Measurements from ENCODE around the gene FGF18. TPM values are rescaled to one million over a fixed set of nuclear protein-coding genes. Genes with fewer than 3 reads are reported as not detected.

Gene FGF18
- total RNA-seq, 1 experiment from 2014 or later: 1.7 TPM

GRCh38 chr5:171498166-171498565, 78.7 kb downstream of the FGF18 start:
- intact Hi-C loops (cut with micrococcal nuclease; ENCODE audit: unreplicated experiment): no loop called here
- POLR2A ChIA-PET: no interaction called here
- Histone ChIP-seq H3K4me1 (ENCODE audit: control insufficient read depth, insufficient read depth, low read length) (no peaks in the 10 kb centered on the region), H3K27me3 (ENCODE audit: control insufficient read depth, insufficient read depth, low read length) (no peaks in the 10 kb centered on the region), H3K4me3 (ENCODE audit: low read depth in 2 of 2, low read length in 2 of 2) (no peak overlapping the region), H3K9me3 (ENCODE audit: control insufficient read depth, insufficient read depth, low read depth, low read length) (no peaks in the 10 kb centered on the region), H3K27ac (ENCODE audit: low read length) (no peak overlapping the region), H3K36me3 (ENCODE audit: control insufficient read depth, insufficient read depth, low read length) (no peaks in the 10 kb centered on the region)
- ATAC-seq (no peak), DNase-seq (ENCODE audit: low read depth, low spot score) (no peak)
- CTCF ChIA-PET: no interaction called here
- no TSS peak for BruUV-seq (replicated peaks)
- in situ Hi-C loops (cut with HindIII; ENCODE audit: low pct_unique_long_range_greater_than_20kb, low sequenced_read_pairs): no loop called here
- TF ChIP-seq REST (IDR thresholded peaks at IDR 0.05; ENCODE audit: insufficient read depth in 1 of 2, low read depth in 2 of 2, low read length in 1 of 2) (no peak), POLR2AphosphoS5 (IDR thresholded peaks at IDR 0.05; ENCODE audit: low read depth, low read length) (no peak)

GRCh38 chr5:171499611-171500010, 80.2 kb downstream of the FGF18 start:
- ChIA-PET CTCF (no interaction called here), POLR2A (no interaction called here)
- TF ChIP-seq CTCF (IDR thresholded peaks at IDR 0.05) (no peak), POLR2AphosphoS5 (IDR thresholded peaks at IDR 0.05; ENCODE audit: low read depth, low read length) (no peak), SIN3A (IDR thresholded peaks at IDR 0.05; ENCODE audit: borderline replicate concordance, insufficient read depth, low read depth, low read length) (no peak), REST (IDR thresholded peaks at IDR 0.05; ENCODE audit: insufficient read depth in 1 of 2, low read depth in 2 of 2, low read length in 1 of 2) (no peak), TCF7L2 (IDR thresholded peaks at IDR 0.05; ENCODE audit: low read depth, low read length) (no peak)
- Histone ChIP-seq H3K4me3 (ENCODE audit: low read depth in 2 of 2, low read length in 2 of 2) (no peak overlapping the region), H3K4me1 (ENCODE audit: control insufficient read depth, insufficient read depth, low read length) (no peaks in the 10 kb centered on the region), H3K36me3 (ENCODE audit: control insufficient read depth, insufficient read depth, low read length) (no peaks in the 10 kb centered on the region), H3K27ac (ENCODE audit: low read length) (no peak overlapping the region), H3K27me3 (ENCODE audit: control insufficient read depth, insufficient read depth, low read length) (no peaks in the 10 kb centered on the region; the same call in 1 of the 2 replicates), H3K9me3 (ENCODE audit: control insufficient read depth, insufficient read depth, low read depth, low read length) (no peaks in the 10 kb centered on the region)
- ATAC-seq (no peak), DNase-seq (ENCODE audit: low read depth, low spot score) (no peak)
- no TSS peak for BruUV-seq (replicated peaks)
- intact Hi-C loops (cut with micrococcal nuclease; ENCODE audit: unreplicated experiment) (no loop called here), in situ Hi-C loops (cut with HindIII; ENCODE audit: low pct_unique_long_range_greater_than_20kb, low sequenced_read_pairs) (no loop called here)

Data from Panc1 (cell line).